T-cell (primary cell): ENCODE results near the gene UNC5A. TPM values are rescaled to one million over a fixed set of nuclear protein-coding genes. Genes with fewer than 3 reads are reported as not detected.

Experiments used
- ATAC-seq, 4 experiments: fragments of 200-7000 bp in 3 of 4; fragments of 150-1000 bp in 1 of 4; cut with Tn5 transposase; replicated peaks in 1 of 4; 1 replicate in 3 of 4; 2 replicates in 1 of 4; pipeline ENCODE4 v1.10.0; 2021; ENCODE audit warnings: moderate library complexity in 3 of 4, mild to moderate bottlenecking in 2 of 4, moderate number of reproducible peaks in 1 of 4
- CTCF ChIA-PET, 2 donors: fragments of 300-600 bp; sonication (Branson Sonifier 250); formaldehyde crosslinking; loops; one replicate each; lab custom pipeline; 2022; ENCODE audit warnings: antibody characterized with exemption in 2 of 2; lab: Charles Lee
- POLR2A ChIA-PET, 2 donors: fragments of 300-600 bp; sonication (Branson Sonifier 250); formaldehyde crosslinking; loops; one replicate each; lab custom pipeline; 2022; ENCODE audit warnings: antibody characterized with exemption in 2 of 2; lab: Charles Lee
- DNase-seq, 35 experiments: peaks; one replicate each; pipeline versions ENCODE4 v3.0.0 to v3.0.0-alpha.2; 2013 to 2023
- H3K27ac ChIP-seq: one replicate; pipeline ENCODE4 v1.5.1; 2013; ENCODE audit warnings: low read length
- H3K27me3 ChIP-seq, 2 experiments: replicated peaks in 1 of 2; 1 replicate in 1 of 2; 2 replicates in 1 of 2; pipeline versions ENCODE4 v1.6.1 to v1.7.0; 2013; ENCODE audit warnings: low read length in 1 of 2, mixed read lengths in 1 of 2; ENCODE audit not compliant: control insufficient read depth in 2 of 2, insufficient read depth in 2 of 2; ENCODE audit errors: extremely low read depth in 1 of 2
- H3K36me3 ChIP-seq, 2 donors: 1 replicate in 1 of 2; 2 replicates in 1 of 2; pipeline versions ENCODE4 v1.6.1 to v1.7.0; 2013; ENCODE audit warnings: low read length in 1 of 2; ENCODE audit not compliant: control insufficient read depth in 2 of 2, insufficient read depth in 1 of 2; ENCODE audit errors: extremely low read depth in 1 of 2
- H3K4me1 ChIP-seq, 2 experiments: 1 replicate in 1 of 2; 2 replicates in 1 of 2; pipeline versions ENCODE4 v1.6.1 to v1.7.0; 2013; ENCODE audit warnings: low read length in 2 of 2, mixed read lengths in 1 of 2; ENCODE audit not compliant: insufficient read depth in 2 of 2, control insufficient read depth in 1 of 2; ENCODE audit errors: extremely low read depth in 1 of 2
- H3K4me3 ChIP-seq, 2 donors: 1 replicate in 1 of 2; 2 replicates in 1 of 2; pipeline versions ENCODE4 v1.5.1 to v1.7.0; 2013; ENCODE audit warnings: mild to moderate bottlenecking in 2 of 2, low read length in 1 of 2, moderate library complexity in 1 of 2; ENCODE audit not compliant: control insufficient read depth in 1 of 2; ENCODE audit errors: extremely low read depth in 1 of 2
- H3K9me3 ChIP-seq: 2 replicates; pipeline ENCODE4 v1.7.0; 2013
- H3K27ac Mint-ChIP-seq, 2 donors: one replicate each; pipeline ENCODE4 v1.8.0; 2020 to 2021; ENCODE audit warnings: mild to moderate bottlenecking in 2 of 2, mixed read lengths in 2 of 2
- H3K27me3 Mint-ChIP-seq, 2 donors: one replicate each; pipeline ENCODE4 v1.8.0; 2021 to 2022; ENCODE audit warnings: mixed read lengths in 2 of 2
- H3K36me3 Mint-ChIP-seq: one replicate; pipeline ENCODE4 v1.8.0; 2021; ENCODE audit warnings: mixed read lengths
- H3K4me1 Mint-ChIP-seq, 3 donors: one replicate each; pipeline ENCODE4 v1.8.0; 2020 to 2022; ENCODE audit warnings: mixed read lengths in 3 of 3, mild to moderate bottlenecking in 1 of 3
- H3K4me3 Mint-ChIP-seq, 3 donors: one replicate each; pipeline ENCODE4 v1.8.0; 2020 to 2022; ENCODE audit warnings: mild to moderate bottlenecking in 3 of 3, mixed read lengths in 3 of 3, moderate library complexity in 3 of 3
- H3K9me3 Mint-ChIP-seq, 3 donors: one replicate each; pipeline ENCODE4 v1.8.0; 2020 to 2022; ENCODE audit warnings: mixed read lengths in 3 of 3
- WGBS: methylation state at CpG from one replicate; pipeline ENCODE4 v1.1.5; 2013; ENCODE audit warnings: missing lambda C conversion rate; ENCODE audit not compliant: insufficient coverage; 5-methylcytosine and 5-hydroxymethylcytosine counted together
- total RNA-seq, 35 experiments: library from RNA in 6 of 35; stranded (reverse) in 6 of 35; fragments of 120-200 nt in 1 of 35; gene quantifications; one replicate each; pipeline versions ENCODE4 v1.2.1 to v1.2.4 and lab custom pipeline; 2013 to 2026

Gene UNC5A
- total RNA-seq, 5 donors from 2014 or later (not counting 1 experiment from before 2014, with no cell fraction given): not detected

DNA sequence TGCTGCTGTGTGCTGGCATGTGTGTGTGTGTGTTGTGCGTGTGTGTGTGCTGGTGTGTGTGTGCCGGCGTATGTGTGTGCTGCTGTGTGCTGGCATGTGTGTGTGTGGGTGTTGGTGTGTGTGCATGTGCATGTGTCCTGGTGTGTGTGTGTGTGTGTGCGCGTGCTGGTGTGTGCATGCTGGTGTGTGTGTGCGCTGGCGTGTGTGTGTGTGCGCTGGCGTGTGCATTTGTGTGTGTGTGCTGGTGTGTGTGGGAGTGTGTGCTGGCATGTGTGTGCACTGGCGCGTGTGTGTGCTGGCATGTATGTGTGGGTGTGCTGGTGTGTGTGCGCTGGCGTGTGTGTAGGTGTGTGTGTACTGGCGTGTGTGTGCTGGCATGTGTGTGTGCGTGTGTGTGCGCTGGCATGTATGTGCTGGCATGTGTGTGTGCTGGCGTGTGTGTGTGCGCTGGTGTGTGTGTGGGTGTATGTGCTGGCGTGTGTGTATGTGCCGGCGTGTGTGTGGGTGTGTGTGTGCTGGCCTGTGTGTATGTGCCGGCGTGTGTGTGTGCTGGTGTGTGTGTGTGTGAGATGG is 20.1 kb downstream of the UNC5A start:
- DNase-seq: no peak
- Mint-ChIP-seq H3K36me3 (no peaks in the 10 kb centered on the region), H3K4me1 (no peaks in the 10 kb centered on the region), H3K4me3 (no peak overlapping the region), H3K27me3 (peaks cover 22% of the 10 kb centered on the region in 2 donors), H3K9me3 (peaks cover 0 to 4% (median 0%) of the 10 kb centered on the region in 3 donors), H3K27ac (no peak overlapping the region)
- ATAC-seq: no peak
- Histone ChIP-seq H3K36me3 (no peaks in the 10 kb centered on the region), H3K4me1 (no peaks in the 10 kb centered on the region), H3K9me3 (no peaks in the 10 kb centered on the region), H3K27ac (no peak overlapping the region), H3K4me3 (no peak overlapping the region), H3K27me3 (peaks cover 0 to 37% of the 10 kb centered on the region in 2 experiments)
- ChIA-PET POLR2A (no interaction called here), CTCF (no interaction called here)
- WGBS: 89% methylated on average over 16 of the region's 23 CpGs

DNA sequence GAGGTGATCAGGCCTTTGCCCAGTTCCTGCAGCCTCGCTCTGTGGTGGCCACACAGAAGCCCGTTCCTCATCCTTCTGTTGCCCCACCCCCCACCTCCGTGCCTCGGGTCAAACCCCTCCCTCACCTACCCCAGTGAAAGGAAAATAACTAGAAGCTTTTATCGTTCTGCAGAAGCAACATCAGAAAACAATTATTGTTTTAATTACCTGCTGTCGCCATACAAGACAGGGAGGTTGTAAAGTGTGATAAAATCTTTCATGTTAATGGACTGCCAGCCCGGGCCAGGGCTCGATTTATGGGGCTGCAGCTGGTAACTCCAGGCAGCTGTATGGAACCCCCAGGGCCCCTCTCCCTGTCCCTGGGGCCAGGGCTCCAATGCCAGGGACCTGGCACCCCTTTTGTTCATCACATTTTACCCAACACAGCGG is 20.6 kb downstream of the UNC5A start:
- Histone ChIP-seq H3K4me1 (no peaks in the 10 kb centered on the region), H3K9me3 (no peaks in the 10 kb centered on the region), H3K4me3 (no peak overlapping the region), H3K27me3 (peaks cover 0 to 39% of the 10 kb centered on the region in 2 experiments), H3K36me3 (no peaks in the 10 kb centered on the region), H3K27ac (no peak overlapping the region)
- no peak for ATAC-seq
- Mint-ChIP-seq H3K27ac (no peak overlapping the region), H3K36me3 (no peaks in the 10 kb centered on the region), H3K27me3 (peaks cover 24 to 27% of the 10 kb centered on the region in 2 donors), H3K9me3 (peaks cover 0 to 4% (median 0%) of the 10 kb centered on the region in 3 donors), H3K4me1 (no peaks in the 10 kb centered on the region), H3K4me3 (no peak overlapping the region)
- ChIA-PET POLR2A (no interaction called here), CTCF (no interaction called here)
- DNase-seq: no peak
- WGBS: 100% methylated on average over 1 of the region's 9 CpGs

DNA sequence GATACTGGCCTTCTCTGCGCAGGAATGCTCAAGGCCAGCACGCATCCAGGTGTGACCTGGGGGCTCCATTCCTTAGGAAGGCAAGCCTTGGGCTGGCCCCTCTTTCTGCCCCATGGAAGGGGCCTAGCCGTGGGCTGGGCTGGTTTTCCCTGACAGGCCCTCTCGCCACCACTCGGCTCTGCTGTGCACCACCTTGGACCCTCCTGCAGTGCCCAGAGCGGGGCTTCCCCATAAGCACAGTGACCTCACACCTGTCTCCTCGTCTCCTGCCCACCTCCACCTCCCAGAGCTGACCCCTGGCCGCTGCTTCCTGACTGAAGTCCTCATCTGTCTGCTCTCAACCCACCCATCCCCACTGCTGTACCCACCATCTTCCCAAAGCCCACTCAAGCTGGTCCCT is 21.1 kb downstream of the UNC5A start:
- no peaks in the 10 kb centered on the region for H3K4me1 ChIP-seq
- Mint-ChIP-seq H3K27me3 (peaks cover 24 to 28% of the 10 kb centered on the region in 2 donors), H3K9me3 (peaks cover 0 to 4% (median 0%) of the 10 kb centered on the region in 3 donors), H3K4me1 (no peaks in the 10 kb centered on the region), H3K36me3 (no peaks in the 10 kb centered on the region), H3K27ac (no peak overlapping the region), H3K4me3 (no peak overlapping the region)
- no peaks in the 10 kb centered on the region for H3K9me3 ChIP-seq
- ChIA-PET CTCF (no interaction called here), POLR2A (no interaction called here)
- peaks cover 0 to 43% of the 10 kb centered on the region in 2 experiments for H3K27me3 ChIP-seq
- H3K4me3 ChIP-seq: no peak overlapping the region
- H3K27ac ChIP-seq: no peak overlapping the region
- 64% methylated on average over 6 of the region's 8 CpGs for WGBS
- H3K36me3 ChIP-seq: no peaks in the 10 kb centered on the region
- ATAC-seq: no peak
- DNase-seq: no peak

DNA sequence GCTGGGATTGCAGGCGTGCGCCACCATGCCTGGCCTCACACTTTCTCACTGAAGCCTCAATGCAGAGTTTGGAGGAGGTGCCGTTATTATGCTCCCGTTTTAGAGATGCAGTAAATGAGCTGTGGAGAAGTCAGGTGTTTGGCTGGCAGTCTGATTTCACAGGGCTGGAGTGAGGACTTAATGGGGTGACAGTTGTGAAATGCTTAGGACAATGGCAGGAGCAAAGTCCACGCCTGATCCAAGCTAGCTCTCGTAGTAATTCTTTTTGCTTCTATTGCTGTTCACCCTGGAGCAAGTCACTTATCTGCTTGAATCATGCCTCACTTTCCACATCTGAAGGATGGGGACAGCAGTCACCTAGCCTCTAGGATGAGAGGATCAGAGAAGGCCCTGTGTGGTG is 21.8 kb downstream of the UNC5A start:
- H3K27me3 Mint-ChIP-seq: peaks cover 24 to 28% of the 10 kb centered on the region in 2 donors
- 92% methylated on average over 4 of the region's 6 CpGs for WGBS
- H3K36me3 Mint-ChIP-seq: no peaks in the 10 kb centered on the region
- POLR2A ChIA-PET: no interaction called here
- H3K4me1 Mint-ChIP-seq: no peaks in the 10 kb centered on the region
- DNase-seq: no peak
- Histone ChIP-seq H3K27ac (no peak overlapping the region), H3K4me3 (no peak overlapping the region), H3K36me3 (no peaks in the 10 kb centered on the region), H3K4me1 (no peaks in the 10 kb centered on the region), H3K27me3 (peaks cover 0 to 46% of the 10 kb centered on the region in 2 experiments), H3K9me3 (no peaks in the 10 kb centered on the region)
- peaks cover 0 to 4% (median 0%) of the 10 kb centered on the region in 3 donors for H3K9me3 Mint-ChIP-seq
- no peak overlapping the region for H3K27ac Mint-ChIP-seq
- H3K4me3 Mint-ChIP-seq: no peak overlapping the region
- CTCF ChIA-PET: interaction anchor here in 1 of 2 donors (0.6 kb wide), 1 partner anchor 95 kb away, joined by 3 read pairs; no protein-coding TSS in a partner anchor
- ATAC-seq: no peak

DNA sequence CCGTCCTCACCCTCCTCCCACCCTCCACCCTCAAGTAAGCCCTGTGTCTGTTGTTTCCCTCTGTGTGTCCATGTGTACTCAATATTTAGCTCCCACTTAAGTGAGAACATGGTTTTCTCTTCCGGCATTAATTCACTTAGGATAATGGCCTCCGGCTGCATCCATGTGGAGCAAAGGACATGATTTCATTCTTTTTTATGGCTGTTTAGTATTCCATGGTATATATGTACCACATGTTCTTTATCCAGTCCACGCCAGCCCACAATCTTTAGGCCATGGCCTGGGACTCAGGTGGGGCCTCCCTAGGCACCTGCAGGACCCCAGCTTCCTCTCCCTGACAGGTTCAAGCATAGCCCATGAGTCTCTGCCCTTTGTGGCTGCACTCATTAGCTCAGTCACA is 22.9 kb downstream of the UNC5A start:
- DNase-seq: no peak
- no peak overlapping the region for H3K4me3 ChIP-seq
- Mint-ChIP-seq H3K9me3 (peaks cover 0 to 4% (median 0%) of the 10 kb centered on the region in 3 donors), H3K4me3 (no peak overlapping the region), H3K27me3 (peaks cover 24 to 28% of the 10 kb centered on the region in 2 donors), H3K27ac (no peak overlapping the region), H3K36me3 (no peaks in the 10 kb centered on the region), H3K4me1 (no peaks in the 10 kb centered on the region)
- no peaks in the 10 kb centered on the region for H3K9me3 ChIP-seq
- WGBS: no CpG with 5 or more reads among the region's 4 CpGs
- ChIA-PET POLR2A (no interaction called here), CTCF (no interaction called here)
- no peaks in the 10 kb centered on the region for H3K4me1 ChIP-seq
- ATAC-seq: no peak
- H3K27ac ChIP-seq: no peak overlapping the region
- H3K36me3 ChIP-seq: no peaks in the 10 kb centered on the region
- peaks cover 0 to 46% of the 10 kb centered on the region in 2 experiments for H3K27me3 ChIP-seq

DNA sequence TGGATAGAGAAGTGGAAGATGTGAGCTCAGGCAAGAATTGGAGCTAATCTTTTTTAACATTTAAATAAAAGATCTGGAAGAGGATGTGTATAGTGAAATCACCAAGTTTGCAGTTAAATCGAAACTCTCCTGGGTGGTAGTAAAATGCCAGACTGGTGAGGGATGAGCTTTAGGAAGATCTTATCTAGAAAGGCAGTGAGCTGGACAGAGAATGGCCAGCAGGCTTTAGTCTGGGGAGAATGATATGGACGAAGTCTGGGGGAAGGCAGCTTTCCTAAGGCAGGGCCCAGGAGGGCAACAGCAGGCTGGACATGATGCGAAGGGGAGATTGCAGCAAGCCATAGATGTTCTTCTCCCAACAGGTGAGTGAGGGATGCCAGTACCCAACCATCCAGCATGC is 25.6 kb downstream of the UNC5A start:
- Histone ChIP-seq H3K4me1 (no peaks in the 10 kb centered on the region), H3K36me3 (no peaks in the 10 kb centered on the region), H3K27ac (no peak overlapping the region), H3K4me3 (no peak overlapping the region), H3K9me3 (no peaks in the 10 kb centered on the region), H3K27me3 (peaks cover 0 to 64% of the 10 kb centered on the region in 2 experiments)
- H3K27ac Mint-ChIP-seq: no peak overlapping the region
- H3K4me3 Mint-ChIP-seq: no peak overlapping the region
- H3K9me3 Mint-ChIP-seq: no peaks in the 10 kb centered on the region
- ChIA-PET POLR2A (no interaction called here), CTCF (interaction anchor here in 1 of 2 donors (0.7 kb wide), 1 partner anchor 17 kb away, joined by 5 read pairs; no protein-coding TSS in a partner anchor)
- 74% methylated on average over 3 of the region's 3 CpGs for WGBS
- DNase-seq: no peak
- no peak for ATAC-seq
- no peaks in the 10 kb centered on the region for H3K36me3 Mint-ChIP-seq
- peaks cover 21 to 42% of the 10 kb centered on the region in 2 donors for H3K27me3 Mint-ChIP-seq
- no peaks in the 10 kb centered on the region for H3K4me1 Mint-ChIP-seq
